ENCODE results near the gene TP53INP2. TPM values are rescaled to one million over a fixed set of nuclear protein-coding genes. Genes with fewer than 3 reads are reported as not detected.

Gene TP53INP2
- total and polyA plus RNA-seq, 2 donors, result 0.33 to 5.7 TPM

- peaks cover 0 to 60% of the 10 kb centered on the region in 2 donors for H3K27me3 ChIP-seq (ENCODE audit: control insufficient read depth in 2 of 2, insufficient read depth in 1 of 2, low read length in 1 of 2)
- 1% methylated on average over 38 of the region's 38 CpGs for WGBS
- peaks cover 5 to 18% of the 10 kb centered on the region in 2 donors for H3K4me1 ChIP-seq (ENCODE audit: control insufficient read depth in 2 of 2, insufficient read depth in 2 of 2, low read length in 2 of 2)
- peak overlapping the region; percentile 17 to 92 for H3K27ac ChIP-seq (ENCODE audit: low read depth in 1 of 2, low read length in 1 of 2)
- DNase-seq (ENCODE audit: low read depth in 6 of 9, low spot score in 9 of 9), result peak in 4 of 9 donors; percentile 13 to 49 (median 20)
- no peaks in the 10 kb centered on the region for H3K36me3 ChIP-seq (ENCODE audit: control insufficient read depth in 2 of 2, insufficient read depth in 2 of 2, low read length in 1 of 2)
- H3K4me3 ChIP-seq (ENCODE audit: low read length in 2 of 2), result peak overlapping the region; percentile 71 to 76
- no peaks in the 10 kb centered on the region for H3K9me3 ChIP-seq (ENCODE audit: control insufficient read depth in 2 of 2, insufficient read depth in 1 of 2, low read length in 1 of 2)
Observed at GRCh38 chr20:34703424-34704176, 544 bp upstream of the TP53INP2 start.

- no peak for DNase-seq (ENCODE audit: low read depth in 6 of 9, low spot score in 9 of 9)
- H3K27ac ChIP-seq (ENCODE audit: low read depth in 1 of 2, low read length in 1 of 2), result no peak overlapping the region
- no peaks in the 10 kb centered on the region for H3K9me3 ChIP-seq (ENCODE audit: control insufficient read depth in 2 of 2, insufficient read depth in 1 of 2, low read length in 1 of 2)
- 84% methylated on average over 5 of the region's 5 CpGs for WGBS
- H3K27me3 ChIP-seq (ENCODE audit: control insufficient read depth in 2 of 2, insufficient read depth in 1 of 2, low read length in 1 of 2), result peaks cover 3 to 73% of the 10 kb centered on the region in 2 donors
- peak overlapping the region; percentile 71 to 76 for H3K4me3 ChIP-seq (ENCODE audit: low read length in 2 of 2)
- H3K36me3 ChIP-seq (ENCODE audit: control insufficient read depth in 2 of 2, insufficient read depth in 2 of 2, low read length in 1 of 2), result no peaks in the 10 kb centered on the region
- peaks cover 7 to 29% of the 10 kb centered on the region in 2 donors for H3K4me1 ChIP-seq (ENCODE audit: control insufficient read depth in 2 of 2, insufficient read depth in 2 of 2, low read length in 2 of 2)
Observed at GRCh38 chr20:34705008-34705396, 858 bp downstream of the TP53INP2 start.

GRCh38 chr20:34705397-34706301 is 1.5 kb downstream of the TP53INP2 start:
- peaks cover 4 to 79% of the 10 kb centered on the region in 2 donors for H3K27me3 ChIP-seq (ENCODE audit: control insufficient read depth in 2 of 2, insufficient read depth in 1 of 2, low read length in 1 of 2)
- no peak for DNase-seq (ENCODE audit: low read depth in 6 of 9, low spot score in 9 of 9)
- 80% methylated on average over 6 of the region's 6 CpGs for WGBS
- H3K36me3 ChIP-seq (ENCODE audit: control insufficient read depth in 2 of 2, insufficient read depth in 2 of 2, low read length in 1 of 2), result no peaks in the 10 kb centered on the region
- no peak overlapping the region for H3K4me3 ChIP-seq (ENCODE audit: low read length in 2 of 2)
- H3K4me1 ChIP-seq (ENCODE audit: control insufficient read depth in 2 of 2, insufficient read depth in 2 of 2, low read length in 2 of 2), result peaks cover 11 to 35% of the 10 kb centered on the region in 2 donors
- no peak overlapping the region for H3K27ac ChIP-seq (ENCODE audit: low read depth in 1 of 2, low read length in 1 of 2)
- H3K9me3 ChIP-seq (ENCODE audit: control insufficient read depth in 2 of 2, insufficient read depth in 1 of 2, low read length in 1 of 2), result no peaks in the 10 kb centered on the region

GRCh38 chr20:34706302-34706875 is 2.2 kb downstream of the TP53INP2 start:
- Histone ChIP-seq H3K27ac (ENCODE audit: low read depth in 1 of 2, low read length in 1 of 2) (no peak overlapping the region), H3K27me3 (ENCODE audit: control insufficient read depth in 2 of 2, insufficient read depth in 1 of 2, low read length in 1 of 2) (peaks cover 5 to 87% of the 10 kb centered on the region in 2 donors), H3K36me3 (ENCODE audit: control insufficient read depth in 2 of 2, insufficient read depth in 2 of 2, low read length in 1 of 2) (no peaks in the 10 kb centered on the region), H3K4me3 (ENCODE audit: low read length in 2 of 2) (no peak overlapping the region), H3K9me3 (ENCODE audit: control insufficient read depth in 2 of 2, insufficient read depth in 1 of 2, low read length in 1 of 2) (no peaks in the 10 kb centered on the region), H3K4me1 (ENCODE audit: control insufficient read depth in 2 of 2, insufficient read depth in 2 of 2, low read length in 2 of 2) (peaks cover 11 to 35% of the 10 kb centered on the region in 2 donors)
- no peak for DNase-seq (ENCODE audit: low read depth in 6 of 9, low spot score in 9 of 9)
- 98% methylated on average over 1 of the region's 1 CpG for WGBS

GRCh38 chr20:34706912-34707784 is 3.0 kb downstream of the TP53INP2 start:
- Histone ChIP-seq H3K36me3 (ENCODE audit: control insufficient read depth in 2 of 2, insufficient read depth in 2 of 2, low read length in 1 of 2) (no peaks in the 10 kb centered on the region), H3K27ac (ENCODE audit: low read depth in 1 of 2, low read length in 1 of 2) (no peak overlapping the region), H3K27me3 (ENCODE audit: control insufficient read depth in 2 of 2, insufficient read depth in 1 of 2, low read length in 1 of 2) (peaks cover 5 to 86% of the 10 kb centered on the region in 2 donors), H3K4me1 (ENCODE audit: control insufficient read depth in 2 of 2, insufficient read depth in 2 of 2, low read length in 2 of 2) (peaks cover 11 to 35% of the 10 kb centered on the region in 2 donors), H3K9me3 (ENCODE audit: control insufficient read depth in 2 of 2, insufficient read depth in 1 of 2, low read length in 1 of 2) (no peaks in the 10 kb centered on the region), H3K4me3 (ENCODE audit: low read length in 2 of 2) (no peak overlapping the region)
- DNase-seq (ENCODE audit: low read depth in 6 of 9, low spot score in 9 of 9), result no peak
- 95% methylated on average over 3 of the region's 3 CpGs for WGBS

- WGBS, result 4% methylated on average over 22 of the region's 22 CpGs
- H3K4me1 ChIP-seq (ENCODE audit: control insufficient read depth in 2 of 2, insufficient read depth in 2 of 2, low read length in 2 of 2), result peaks cover 6 to 28% of the 10 kb centered on the region in 2 donors
- H3K27me3 ChIP-seq (ENCODE audit: control insufficient read depth in 2 of 2, insufficient read depth in 1 of 2, low read length in 1 of 2), result peaks cover 5 to 73% of the 10 kb centered on the region in 2 donors
- peaks cover 0 to 3% of the 10 kb centered on the region in 2 donors for H3K36me3 ChIP-seq (ENCODE audit: control insufficient read depth in 2 of 2, insufficient read depth in 2 of 2, low read length in 1 of 2)
- DNase-seq (ENCODE audit: low read depth in 6 of 9, low spot score in 9 of 9), result peak in 5 of 9 donors; percentile 27 to 66 (median 51)
- no peak overlapping the region for H3K27ac ChIP-seq (ENCODE audit: low read depth in 1 of 2, low read length in 1 of 2)
- H3K9me3 ChIP-seq (ENCODE audit: control insufficient read depth in 2 of 2, insufficient read depth in 1 of 2, low read length in 1 of 2), result no peaks in the 10 kb centered on the region
- H3K4me3 ChIP-seq (ENCODE audit: low read length in 2 of 2), result peak overlapping the region; percentile 60 to 77
Observed at GRCh38 chr20:34708621-34709043, 4.5 kb downstream of the TP53INP2 start.

- H3K9me3 ChIP-seq (ENCODE audit: control insufficient read depth in 2 of 2, insufficient read depth in 1 of 2, low read length in 1 of 2), result no peaks in the 10 kb centered on the region
- peaks cover 6 to 25% of the 10 kb centered on the region in 2 donors for H3K4me1 ChIP-seq (ENCODE audit: control insufficient read depth in 2 of 2, insufficient read depth in 2 of 2, low read length in 2 of 2)
- WGBS, result under 1% methylated on average over 64 of the region's 64 CpGs
- H3K4me3 ChIP-seq (ENCODE audit: low read length in 2 of 2), result peak overlapping the region; percentile 60 to 77
- H3K36me3 ChIP-seq (ENCODE audit: control insufficient read depth in 2 of 2, insufficient read depth in 2 of 2, low read length in 1 of 2), result peaks cover 3 to 6% of the 10 kb centered on the region in 2 donors
- H3K27me3 ChIP-seq (ENCODE audit: control insufficient read depth in 2 of 2, insufficient read depth in 1 of 2, low read length in 1 of 2), result peaks cover 5 to 69% of the 10 kb centered on the region in 2 donors
- peak overlapping the region in 1 of 2 donors; percentile 75 for H3K27ac ChIP-seq (ENCODE audit: low read depth in 1 of 2, low read length in 1 of 2)
- DNase-seq (ENCODE audit: low read depth in 6 of 9, low spot score in 9 of 9), result peak in 6 of 9 donors; percentile 55 to 75 (median 64)
Observed at GRCh38 chr20:34709044-34709830, 5.1 kb downstream of the TP53INP2 start.
